Posterior cingulate gyrus (tissue), 11 donors: ENCODE measurements around the gene SHISA9.

Experiments
- DNase-seq, 10 donors: peaks; one replicate each; pipeline versions ENCODE4 v3.0.0 to v3.0.0-alpha.2; 2020 to 2021; ENCODE audit warnings: mixed read lengths in 3 of 10
- intact Hi-C: fragments of 100-400 bp; cut with DNase I; formaldehyde crosslinking; loops from one replicate; pipeline ENCODE4 v1.15.1; 2023

Gene SHISA9

DNA sequence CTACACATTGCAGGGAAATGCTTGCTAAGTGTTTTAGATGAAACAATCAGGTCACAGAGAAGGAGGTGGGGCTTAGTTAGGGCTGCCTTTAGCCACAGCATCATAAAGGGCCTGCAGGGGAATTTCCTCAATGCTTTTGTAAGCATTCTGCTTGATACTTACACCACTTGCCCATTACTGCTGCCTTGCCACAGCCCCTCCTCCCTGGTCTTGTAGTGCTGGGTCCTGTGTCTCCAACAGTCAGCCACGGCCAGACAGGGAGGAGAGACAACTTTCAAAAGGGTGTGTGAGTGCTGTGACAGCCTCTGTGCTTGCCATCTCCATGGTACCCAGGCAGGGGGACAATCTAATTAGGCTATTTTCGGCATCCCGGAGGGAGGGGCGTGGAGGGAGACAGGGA is 111.2 kb downstream of the SHISA9 start:
- intact Hi-C loops: no loop called here
- peak in 2 of 10 donors; percentile 14 to 77 for DNase-seq

DNA sequence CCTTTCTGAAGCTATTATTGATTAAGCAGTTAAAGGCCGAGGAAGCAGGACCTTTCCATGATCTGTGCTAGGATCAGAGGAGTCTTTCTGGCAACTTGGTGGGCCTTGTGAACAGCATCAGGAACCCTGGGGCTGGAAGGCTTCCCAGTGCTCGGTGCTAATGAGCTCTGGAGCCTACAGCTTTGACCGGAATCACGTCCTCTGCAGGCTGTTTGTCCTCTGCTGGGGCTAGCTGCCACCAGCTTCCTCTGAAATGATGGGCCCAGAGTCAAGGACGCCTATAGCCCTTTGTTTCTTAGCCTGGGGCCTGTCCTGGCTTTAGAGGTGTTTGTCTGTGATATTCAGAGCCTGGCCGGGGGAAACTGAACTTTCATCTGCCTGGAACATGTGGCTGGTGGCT is 111.6 kb downstream of the SHISA9 start:
- intact Hi-C loops: no loop called here
- no peak for DNase-seq

DNA sequence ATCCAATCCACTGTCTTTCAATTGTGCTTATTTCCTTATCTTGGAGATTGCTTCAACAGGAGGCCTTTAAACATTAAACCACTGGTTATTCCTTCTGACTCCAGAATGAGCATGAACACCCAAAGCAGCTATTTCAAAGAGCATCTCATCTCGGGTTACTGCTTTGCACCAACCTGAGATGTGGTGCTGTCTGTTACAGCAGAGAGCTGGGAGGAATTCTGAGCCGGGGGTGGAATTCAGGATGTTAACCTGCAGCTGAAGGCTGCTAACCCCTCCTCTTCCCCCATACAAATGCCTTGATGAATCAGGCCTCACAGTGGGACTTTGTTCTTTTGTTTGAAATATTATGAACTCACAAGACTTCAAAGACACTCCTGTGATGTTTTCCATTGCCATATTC is 113.1 kb downstream of the SHISA9 start:
- intact Hi-C loops: no loop called here
- no peak for DNase-seq

DNA sequence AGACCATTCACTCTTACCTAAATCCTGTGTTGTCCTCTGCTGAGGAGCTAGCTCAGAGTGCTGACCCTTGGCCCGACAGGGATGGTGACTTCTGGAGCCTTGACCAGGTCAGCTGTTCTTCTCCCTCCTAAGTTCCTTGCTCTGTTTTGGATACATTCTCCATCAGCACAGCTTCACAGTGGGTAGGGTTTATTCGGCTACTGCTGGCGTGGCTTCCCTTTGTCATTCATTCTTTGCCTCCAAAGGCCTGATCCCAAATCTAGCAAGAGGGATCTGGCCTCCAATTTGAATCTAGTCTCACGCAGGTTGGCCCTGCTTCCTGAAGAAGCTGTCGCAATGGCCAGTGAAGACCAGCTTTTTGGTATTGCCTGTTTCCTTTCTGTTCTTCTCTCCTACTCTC is 116.6 kb downstream of the SHISA9 start:
- no peak for DNase-seq
- intact Hi-C loops: no loop called here

GRCh38 chr16:13021996-13022395 is 120.6 kb downstream of the SHISA9 start:
- intact Hi-C loops: no loop called here
- peak in 2 of 10 donors; percentile 7 to 82 for DNase-seq

DNA sequence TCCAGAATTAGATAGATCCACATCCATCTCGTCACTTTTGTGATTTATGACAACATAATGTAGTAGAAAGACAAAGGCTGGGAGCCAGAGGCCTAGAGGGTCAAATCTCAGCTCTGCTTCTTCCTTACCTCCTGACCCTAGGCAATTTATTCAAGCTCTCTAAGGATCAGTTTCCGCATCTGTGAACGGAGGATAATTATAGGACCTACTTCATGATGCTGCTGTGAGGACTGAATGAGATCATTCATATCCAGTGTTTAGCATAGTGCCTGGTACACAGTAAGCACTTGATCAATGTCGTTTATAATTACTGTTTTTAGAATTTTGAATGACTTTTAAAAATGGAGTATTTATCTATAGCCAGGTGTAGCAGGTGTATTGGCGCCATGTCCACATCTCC is 128.4 kb downstream of the SHISA9 start:
- intact Hi-C loops: no loop called here
- no peak for DNase-seq

DNA sequence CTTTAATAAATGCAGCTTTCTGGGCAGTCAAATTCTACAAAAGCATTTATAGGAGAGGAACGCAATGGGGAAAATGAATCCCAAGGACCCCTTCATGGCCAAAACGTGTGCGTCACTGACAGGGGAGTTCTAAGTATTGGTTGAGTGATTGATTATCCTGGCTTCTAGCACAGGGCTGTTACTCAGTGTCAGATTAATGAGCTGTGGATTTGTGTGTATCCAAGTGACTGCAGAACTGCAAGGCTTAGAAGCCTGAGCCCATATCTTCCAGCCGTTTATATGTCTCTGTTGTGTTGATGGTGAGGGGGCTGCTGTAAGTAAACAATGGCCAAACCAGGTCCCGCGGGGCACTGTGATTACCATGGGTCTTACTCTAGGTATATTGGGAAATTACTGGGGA is 129.4 kb downstream of the SHISA9 start:
- DNase-seq: no peak
- intact Hi-C loops: no loop called here

DNA sequence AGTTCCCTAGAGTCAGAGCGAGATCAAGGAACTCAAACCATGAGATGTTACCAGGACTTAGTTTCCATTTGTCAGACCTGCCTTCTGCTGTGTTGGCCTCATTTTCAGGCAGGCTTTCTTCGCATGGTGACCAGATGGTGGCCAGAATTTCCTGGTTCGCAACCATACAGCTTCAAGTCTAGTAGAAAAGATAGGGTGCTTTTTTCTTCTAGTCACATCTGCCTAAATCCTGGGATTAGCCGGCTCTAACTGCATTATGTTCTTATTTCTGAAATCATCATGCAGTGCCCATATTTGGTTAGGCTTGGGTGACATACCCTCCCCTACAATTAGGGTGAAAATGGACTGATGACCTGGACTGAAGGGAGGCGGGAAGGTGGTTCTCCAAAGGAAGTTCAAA is 131.5 kb downstream of the SHISA9 start:
- intact Hi-C loops: no loop called here
- no peak for DNase-seq

GRCh38 chr16:13036600-13036999 is 135.2 kb downstream of the SHISA9 start:
- peak in 3 of 10 donors; percentile 7 to 29 (median 21) for DNase-seq
- intact Hi-C loops: no loop called here

- intact Hi-C loops: no loop called here
- no peak for DNase-seq
These were observed 137.2 kb downstream of the SHISA9 start for GRCh38 chr16:13038591-13038990.

DNA sequence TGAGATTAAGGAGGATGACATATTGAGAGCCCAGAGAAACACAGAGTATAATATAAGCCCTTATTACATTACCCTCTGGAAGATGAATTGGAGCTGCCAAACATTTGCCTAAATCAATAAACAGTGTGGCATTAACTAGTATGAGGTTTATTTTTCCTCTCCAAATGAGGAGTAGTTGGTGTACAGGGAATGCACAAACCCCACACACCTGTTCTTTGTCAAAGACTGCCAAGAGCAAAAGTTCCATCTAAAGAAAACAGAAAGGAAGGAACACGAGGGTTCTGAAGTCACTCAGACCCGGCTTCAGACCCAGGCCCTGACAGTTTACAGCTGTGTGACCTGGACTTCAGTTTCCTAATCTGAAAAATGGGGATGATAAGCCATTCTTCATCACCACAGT is 138.1 kb downstream of the SHISA9 start:
- no peak for DNase-seq
- intact Hi-C loops: no loop called here

DNA sequence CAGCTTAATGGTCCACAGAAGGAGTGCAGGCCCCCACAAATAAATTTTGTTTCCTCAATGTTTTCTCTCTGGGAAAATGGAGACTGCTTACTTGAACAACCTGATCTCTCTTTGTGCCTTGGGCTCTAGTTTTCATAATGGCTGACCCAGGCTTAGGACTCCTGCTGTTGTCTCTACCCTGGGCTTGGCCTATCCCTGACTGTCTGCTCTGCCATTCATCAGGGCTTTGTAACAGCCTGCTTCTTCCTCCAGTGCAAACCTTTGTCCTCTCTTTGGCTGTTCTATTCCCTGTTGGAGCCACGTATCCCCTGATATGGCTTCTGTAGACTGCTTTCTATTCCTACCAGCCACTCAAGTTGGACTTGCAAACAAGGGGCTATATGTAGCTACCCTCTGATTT is 139.8 kb downstream of the SHISA9 start:
- DNase-seq: no peak
- intact Hi-C loops: no loop called here

- DNase-seq: no peak
These were observed 140.4 kb downstream of the SHISA9 start for GRCh38 chr16:13041646-13042290.

GRCh38 chr16:13042291-13042685 is 140.9 kb downstream of the SHISA9 start:
- DNase-seq: no peak

More at GRCh38 chr16:13041646-13042290, 140.4 kb downstream of the SHISA9 start:
- intact Hi-C loops: no loop called here

GRCh38 chr16:13046061-13046821 is 144.8 kb downstream of the SHISA9 start:
- intact Hi-C loops: no loop called here
- no peak for DNase-seq

More at GRCh38 chr16:13042291-13042685, 140.9 kb downstream of the SHISA9 start:
- intact Hi-C loops: no loop called here

DNA sequence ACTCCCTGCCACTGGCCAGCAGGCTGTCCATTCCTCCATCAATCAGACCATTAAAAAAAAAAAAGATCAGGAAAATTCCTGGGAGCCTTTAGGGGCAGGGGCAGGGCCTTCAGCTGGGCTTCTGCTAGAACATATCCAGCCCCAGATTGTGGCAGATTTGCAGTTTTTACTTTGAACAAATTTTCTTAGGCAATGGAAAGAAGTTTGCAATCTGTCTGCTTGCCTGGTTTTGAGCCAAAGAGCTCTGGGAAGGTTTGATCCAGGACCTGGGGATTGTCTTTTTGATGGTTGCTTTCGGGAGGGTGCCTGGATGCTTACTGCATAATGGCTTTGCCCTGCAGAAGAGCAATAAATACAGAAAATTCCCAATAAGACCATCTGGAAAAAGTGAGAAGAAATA is 145.9 kb downstream of the SHISA9 start:
- DNase-seq: no peak
- intact Hi-C loops: no loop called here

DNA sequence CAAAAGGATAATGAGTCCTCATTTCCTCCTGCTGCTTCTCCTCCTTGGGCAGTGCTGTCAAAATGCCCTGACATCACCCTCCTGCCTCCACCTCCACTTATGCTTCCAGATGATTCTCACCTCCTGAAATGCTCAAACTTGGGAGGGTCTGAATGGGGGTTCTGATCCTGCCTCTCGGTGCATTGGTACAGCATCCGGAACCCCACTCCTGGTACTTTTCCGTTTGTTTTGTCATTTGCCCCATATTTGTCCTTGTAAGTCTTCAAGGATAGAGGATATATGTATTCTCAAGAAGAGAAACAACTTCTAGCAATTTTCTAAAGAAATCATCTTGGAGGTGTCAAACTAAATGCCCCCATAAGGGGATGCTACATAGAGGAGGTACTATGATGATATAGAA is 148.3 kb downstream of the SHISA9 start:
- no peak for DNase-seq
- intact Hi-C loops: no loop called here

GRCh38 chr16:13052431-13052830 is 151.0 kb downstream of the SHISA9 start:
- intact Hi-C loops: no loop called here
- DNase-seq: no peak

GRCh38 chr16:13055480-13055879 is 154.1 kb downstream of the SHISA9 start:
- no peak for DNase-seq
- intact Hi-C loops: no loop called here

DNA sequence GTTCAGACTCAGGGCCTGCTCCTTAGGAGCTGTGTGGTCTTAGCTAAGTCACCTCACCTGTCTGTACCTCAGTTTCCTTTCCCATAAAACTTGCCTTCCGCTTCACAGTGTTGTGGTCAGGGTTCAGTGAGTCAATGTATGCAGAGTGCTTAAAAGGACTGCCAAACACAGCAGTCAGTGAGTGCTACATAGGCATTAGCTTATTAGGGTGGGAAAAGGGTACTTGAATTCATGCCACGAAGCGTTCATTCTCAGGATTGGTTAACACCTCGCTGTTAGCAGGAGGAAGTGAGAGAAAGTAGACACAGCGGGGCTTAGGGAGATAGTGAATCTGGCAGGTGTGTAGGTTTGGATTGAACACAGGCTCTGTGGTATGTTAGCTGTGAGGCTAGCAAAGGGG is 155.2 kb downstream of the SHISA9 start:
- intact Hi-C loops: no loop called here
- no peak for DNase-seq

DNA sequence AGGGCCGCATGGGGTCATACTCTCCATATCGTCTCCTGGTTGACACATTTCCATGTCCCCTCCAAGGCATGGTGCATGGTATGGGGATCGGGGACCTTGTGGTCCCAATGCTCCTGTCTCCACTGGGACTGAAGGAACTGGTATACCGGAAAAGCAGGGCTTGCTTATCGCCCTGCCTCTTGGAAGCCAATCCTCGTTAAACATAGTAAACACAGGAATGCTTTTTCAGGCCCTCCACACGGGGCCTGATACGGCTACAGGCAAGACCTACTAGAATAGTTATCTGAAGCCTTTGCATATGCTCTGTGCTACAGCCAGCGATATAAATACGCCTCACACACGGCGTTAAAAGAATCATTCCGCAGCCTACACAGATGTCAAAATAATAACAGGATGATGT is 159.5 kb downstream of the SHISA9 start:
- intact Hi-C loops: no loop called here
- no peak for DNase-seq

GRCh38 chr16:13061691-13062090 is 160.3 kb downstream of the SHISA9 start:
- intact Hi-C loops: no loop called here
- no peak for DNase-seq
